Measurements from ENCODE around the gene TTC29. TPM values are rescaled to one million over a fixed set of nuclear protein-coding genes. Genes with fewer than 3 reads are reported as not detected.
A peak's percentile ranks its signal among the peaks of the same experiment; 100 is the strongest.

Gene TTC29
- total and polyA plus RNA-seq, 9 of the 15 experiments (the other 6 are each of a cell fraction or from before 2014, with no cell fraction given), result 0.04 TPM; not detected in 8

- no peak overlapping the region for H3K4me2 ChIP-seq (ENCODE audit: insufficient read depth, low read length)
- ChIA-PET CTCF (ENCODE audit: low intra/inter-chr PET ratio) (no interaction called here), POLR2A (no interaction called here)
- no peaks in the 10 kb centered on the region for H3K36me3 ChIP-seq (ENCODE audit: control insufficient read depth, insufficient read depth, low read length)
- ATAC-seq (no peak), FAIRE-seq (no peak), DNase-seq (ENCODE audit: extremely low read depth in 1 of 4, low spot score in 3 of 4) (no peak)
- no peak overlapping the region for H3K4me3 ChIP-seq
- H3K9me1 ChIP-seq (ENCODE audit: control insufficient read depth, insufficient read depth, low read length), result no peaks in the 10 kb centered on the region
- TF ChIP-seq CUX1 (CRISPR knock-in tag; IDR thresholded peaks at IDR 0.05), result no peak
- TF ChIP-seq LARP7 (IDR thresholded peaks at IDR 0.05), result no peak
- TF ChIP-seq ZBTB11 (CRISPR knock-in tag; IDR thresholded peaks at IDR 0.05), result no peak
- TF ChIP-seq HES1 (IDR thresholded peaks at IDR 0.05; ENCODE audit: low read depth), result no peak
- no peak for TF ChIP-seq XRCC3 (IDR thresholded peaks at IDR 0.05)
- TF ChIP-seq PCBP1 (IDR thresholded peaks at IDR 0.05; ENCODE audit: low read depth, low read length, poor library complexity, severe bottlenecking), result peak; percentile 77
- TF ChIP-seq PCBP2 (IDR thresholded peaks at IDR 0.05; ENCODE audit: low read depth, low read length, poor library complexity, severe bottlenecking), result peak; percentile 73
- TF ChIP-seq HNRNPK (IDR thresholded peaks at IDR 0.05; ENCODE audit: low read depth, low read length, poor library complexity, severe bottlenecking), result peak; percentile 83
- no peak for TF ChIP-seq IRF9 (tag; IDR thresholded peaks at IDR 0.05)
- H2AFZ ChIP-seq (ENCODE audit: low read depth, low read length), result no peak overlapping the region
- 0% methylated on average over 1 of the region's 2 CpGs for WGBS (ENCODE audit: insufficient coverage, low coverage, missing lambda C conversion rate)
- H3K9ac ChIP-seq (ENCODE audit: insufficient read depth in 1 of 2, low read depth in 2 of 2, low read length in 2 of 2), result no peak overlapping the region
- BruUV-seq (replicated peaks), result no TSS peak
- H3K9me3 ChIP-seq (replicated peaks; ENCODE audit: control insufficient read depth, insufficient read depth, low read depth, low read length), result no peaks in the 10 kb centered on the region
- H3K79me2 ChIP-seq (ENCODE audit: control insufficient read depth, insufficient read depth, low read length), result no peaks in the 10 kb centered on the region
- no peaks in the 10 kb centered on the region for H3K4me1 ChIP-seq (replicated peaks in 1 of 2; ENCODE audit: control insufficient read depth in 2 of 2, insufficient read depth in 2 of 2, low read length in 2 of 2)
- H3K27me3 ChIP-seq (ENCODE audit: control insufficient read depth in 2 of 2, insufficient read depth in 2 of 2, low read length in 2 of 2), result no peaks in the 10 kb centered on the region
- in situ Hi-C loops (cut with MboI), result no loop called here
- no peak overlapping the region for H3K27ac ChIP-seq (ENCODE audit: extremely low read depth, low read depth, low read length)
- no peaks in the 10 kb centered on the region for H4K20me1 ChIP-seq (replicated peaks; ENCODE audit: control insufficient read depth, insufficient read depth, low read length)
- intact Hi-C loops (cut with micrococcal nuclease), result no loop called here
These were observed 203.2 kb downstream of the TTC29 start for GRCh38 chr4:146742416-146742815.
